Liver (tissue), 9 donors: ENCODE measurements around the gene TWNK. TPM values are rescaled to one million over a fixed set of nuclear protein-coding genes. Genes with fewer than 3 reads are reported as not detected.
A peak's percentile ranks its signal among the peaks of the same experiment; 100 is the strongest.

ENCODE experiments used
- DNase-seq: peaks from one replicate; pipeline ENCODE4 v3.0.0-alpha.2; 2017; ENCODE audit warnings: low spot score
- H3K27ac ChIP-seq, 2 donors: one replicate each; pipeline ENCODE4 v1.7.0; 2013; ENCODE audit warnings: inconsistent platforms in 2 of 2, low read length in 2 of 2, control low read depth in 1 of 2, low read depth in 1 of 2, mild to moderate bottlenecking in 1 of 2
- H3K27me3 ChIP-seq, 4 donors: one replicate each; pipeline versions ENCODE4 v1.6.1 to v1.7.0; 2013; ENCODE audit warnings: low read length in 3 of 4, inconsistent platforms in 1 of 4, mild to moderate bottlenecking in 1 of 4, moderate library complexity in 1 of 4; ENCODE audit not compliant: control insufficient read depth in 4 of 4, insufficient read depth in 4 of 4
- H3K36me3 ChIP-seq, 4 donors: one replicate each; pipeline versions ENCODE4 v1.6.1 to v1.7.0; 2013; ENCODE audit warnings: low read length in 3 of 4, mild to moderate bottlenecking in 3 of 4, low read depth in 1 of 4, moderate library complexity in 1 of 4; ENCODE audit not compliant: control insufficient read depth in 4 of 4, insufficient read depth in 3 of 4
- H3K4me1 ChIP-seq, 4 donors: one replicate each; pipeline versions ENCODE4 v1.6.1 to v1.7.0; 2013; ENCODE audit warnings: low read length in 3 of 4, mild to moderate bottlenecking in 3 of 4, moderate library complexity in 1 of 4; ENCODE audit not compliant: control insufficient read depth in 4 of 4, insufficient read depth in 4 of 4
- H3K4me3 ChIP-seq, 3 donors: one replicate each; pipeline versions ENCODE4 v1.6.1 to v1.7.0; 2013; ENCODE audit warnings: low read length in 3 of 3, control low read depth in 1 of 3, low read depth in 1 of 3, mild to moderate bottlenecking in 1 of 3
- H3K9ac ChIP-seq, 2 donors: one replicate each; pipeline ENCODE4 v1.7.0; 2013; ENCODE audit warnings: low read length in 2 of 2, mild to moderate bottlenecking in 2 of 2, moderate library complexity in 2 of 2, control low read depth in 1 of 2, low read depth in 1 of 2
- H3K9me3 ChIP-seq, 4 donors: one replicate each; pipeline versions ENCODE4 v1.6.1 to v1.7.0; 2013; ENCODE audit warnings: low read length in 3 of 4; ENCODE audit not compliant: control insufficient read depth in 4 of 4
- EGR1 ChIP-seq, 2 donors: IDR thresholded peaks; 2 replicates each; pipeline ENCODE4 v1.6.1; 2016 to 2018; ENCODE audit warnings: antibody characterized with exemption in 2 of 2, low read depth in 2 of 2
- FOXA1 ChIP-seq: IDR thresholded peaks from 2 replicates; pipeline ENCODE4 v1.6.1; 2016; ENCODE audit warnings: antibody characterized with exemption
- GABPA ChIP-seq, 2 donors: IDR thresholded peaks in 1 of 2; conservative IDR thresholded peaks in 1 of 2; 2 replicates each; pipeline ENCODE4 v1.6.1; 2016; ENCODE audit warnings: antibody characterized with exemption in 2 of 2, mild to moderate bottlenecking in 1 of 2, moderate library complexity in 1 of 2
- HNF4A ChIP-seq, 2 donors: conservative IDR thresholded peaks; 2 replicates each; pipeline ENCODE4 v1.6.1; 2016; ENCODE audit warnings: antibody characterized with exemption in 2 of 2, mild to moderate bottlenecking in 2 of 2
- HNF4G ChIP-seq: IDR thresholded peaks from 2 replicates; pipeline ENCODE4 v1.6.1; 2016; ENCODE audit warnings: antibody characterized with exemption
- JUND ChIP-seq, 2 donors: IDR thresholded peaks; 2 replicates each; pipeline ENCODE4 v1.6.1; 2016; ENCODE audit warnings: antibody characterized with exemption in 2 of 2
- SP1 ChIP-seq: IDR thresholded peaks from 2 replicates; pipeline ENCODE4 v1.6.1; 2018; ENCODE audit warnings: antibody characterized with exemption, mild to moderate bottlenecking
- TAF1 ChIP-seq: conservative IDR thresholded peaks from 2 replicates; pipeline ENCODE4 v1.6.1; 2016; ENCODE audit warnings: antibody characterized with exemption, mild to moderate bottlenecking
- YY1 ChIP-seq: IDR thresholded peaks from 2 replicates; pipeline ENCODE4 v1.6.1; 2016; ENCODE audit warnings: antibody characterized with exemption, mild to moderate bottlenecking
- WGBS: extraction: QIAGEN DNeasy Blood & Tissue Kit; methylation state at CpG from one replicate; pipeline ENCODE4 v1.1.7; 2013; 5-methylcytosine and 5-hydroxymethylcytosine counted together
- polyA plus RNA-seq, 2 donors: library from polyadenylated mRNA; stranded (reverse) in 1 of 2; unstranded in 1 of 2; fragments of 200-250 nt in 1 of 2; fragments of >200 nt in 1 of 2; fragmentation: Nextera tagmentation in 1 of 2; extraction: Ambion mirVana in 1 of 2; gene quantifications; one replicate each; pipeline versions ENCODE4 v1.2.1 to v1.2.3, GENCODE V29; 2013 to 2015
- total RNA-seq, 2 donors: library from RNA; depleted of rRNA; stranded (reverse); fragments of >200 nt; gene quantifications; one replicate each; pipeline ENCODE4 v1.2.3, GENCODE V29; 2014
- TF ChIP-seq, protein P1 (sequence below): IDR thresholded peaks from 2 replicates; pipeline ENCODE4 v1.6.1; 2016; ENCODE audit warnings: antibody characterized with exemption
- TF ChIP-seq, protein P2 (sequence below): IDR thresholded peaks from 2 replicates; pipeline ENCODE4 v1.6.1; 2016; ENCODE audit warnings: antibody characterized with exemption
- TF ChIP-seq, protein P3 (sequence below): IDR thresholded peaks from 2 replicates; pipeline ENCODE4 v1.6.1; 2016; ENCODE audit warnings: antibody characterized with exemption, mild to moderate bottlenecking
- TF ChIP-seq, protein P4 (sequence below): fragments of 150-350 bp; IDR thresholded peaks from 2 replicates; pipeline ENCODE4 v1.5.1; 2017; ENCODE audit warnings: improper control_type of control experiment, low read depth, low read length; ENCODE audit not compliant: missing input control
- TF ChIP-seq, protein P5 (sequence below): IDR thresholded peaks from 2 replicates; pipeline ENCODE4 v1.6.1; 2016; ENCODE audit warnings: antibody characterized with exemption
- donor health status: healthy.
- donor health status: healthy.
- donor health status: healthy.
- donor health status: healthy.
- donor health status: healthy.

Gene TWNK
- total and polyA plus RNA-seq, 4 donors: 1.6 to 6.2 (median 4.4) TPM

DNA sequence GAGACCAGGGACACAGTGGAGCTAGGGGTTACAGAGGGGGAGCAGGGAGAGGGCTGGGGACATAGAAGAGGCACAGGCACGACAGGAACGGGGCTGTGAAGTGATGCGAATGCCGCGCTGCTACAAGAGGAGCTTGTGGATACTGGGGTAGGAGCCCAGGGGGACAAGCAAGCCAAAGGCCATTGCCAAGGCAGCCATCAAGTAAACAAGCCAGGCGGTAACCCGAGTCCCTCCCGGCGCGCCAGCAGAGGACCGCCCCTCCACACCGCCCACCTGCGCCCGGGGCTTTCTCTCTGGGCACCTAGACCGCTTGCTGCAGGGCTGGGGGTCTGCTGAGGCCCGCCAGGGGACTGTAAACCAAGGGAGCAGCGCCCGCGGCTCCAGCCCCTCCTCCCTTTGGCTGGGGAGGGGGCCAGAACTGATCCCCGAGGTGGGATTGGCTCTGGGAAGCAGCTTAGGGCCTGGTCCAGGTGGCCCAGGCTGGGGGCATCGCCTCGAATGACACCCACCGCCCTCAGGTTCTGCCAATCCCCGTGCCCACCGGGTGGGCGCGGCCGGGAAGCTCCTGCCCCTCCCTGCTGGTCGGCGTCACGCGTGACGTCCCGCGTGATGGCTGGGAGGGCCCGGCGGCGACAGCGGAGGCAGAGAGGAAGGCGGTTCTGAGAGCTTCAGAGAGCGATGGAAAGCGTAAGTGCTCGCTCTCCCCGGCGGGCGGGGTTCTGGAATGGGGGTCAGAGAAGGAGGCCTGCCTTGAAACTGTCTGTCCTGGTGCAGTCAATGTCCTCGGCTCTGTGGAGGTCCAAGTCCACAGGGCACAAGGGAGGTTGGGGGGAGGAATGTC lies 44.7 kb downstream of the TWNK start:
- TF ChIP-seq YY1: peak; percentile 22
- no peak for TF ChIP-seq JUND (IDR thresholded peaks at IDR 0.05)
- TF ChIP-seq HNF4A (conservative IDR thresholded peaks at IDR 0.05): peak in 1 of 2 donors; percentile 28
- TF ChIP-seq, protein P1, sequence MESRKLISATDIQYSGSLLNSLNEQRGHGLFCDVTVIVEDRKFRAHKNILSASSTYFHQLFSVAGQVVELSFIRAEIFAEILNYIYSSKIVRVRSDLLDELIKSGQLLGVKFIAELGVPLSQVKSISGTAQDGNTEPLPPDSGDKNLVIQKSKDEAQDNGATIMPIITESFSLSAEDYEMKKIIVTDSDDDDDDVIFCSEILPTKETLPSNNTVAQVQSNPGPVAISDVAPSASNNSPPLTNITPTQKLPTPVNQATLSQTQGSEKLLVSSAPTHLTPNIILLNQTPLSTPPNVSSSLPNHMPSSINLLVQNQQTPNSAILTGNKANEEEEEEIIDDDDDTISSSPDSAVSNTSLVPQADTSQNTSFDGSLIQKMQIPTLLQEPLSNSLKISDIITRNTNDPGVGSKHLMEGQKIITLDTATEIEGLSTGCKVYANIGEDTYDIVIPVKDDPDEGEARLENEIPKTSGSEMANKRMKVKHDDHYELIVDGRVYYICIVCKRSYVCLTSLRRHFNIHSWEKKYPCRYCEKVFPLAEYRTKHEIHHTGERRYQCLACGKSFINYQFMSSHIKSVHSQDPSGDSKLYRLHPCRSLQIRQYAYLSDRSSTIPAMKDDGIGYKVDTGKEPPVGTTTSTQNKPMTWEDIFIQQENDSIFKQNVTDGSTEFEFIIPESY: no peak
- no peak for TF ChIP-seq FOXA1
- peak; percentile 7 for TF ChIP-seq SP1
- no peaks in the 10 kb centered on the region for H3K9me3 ChIP-seq
- 5% methylated on average over 47 of the region's 47 CpGs for WGBS

DNA sequence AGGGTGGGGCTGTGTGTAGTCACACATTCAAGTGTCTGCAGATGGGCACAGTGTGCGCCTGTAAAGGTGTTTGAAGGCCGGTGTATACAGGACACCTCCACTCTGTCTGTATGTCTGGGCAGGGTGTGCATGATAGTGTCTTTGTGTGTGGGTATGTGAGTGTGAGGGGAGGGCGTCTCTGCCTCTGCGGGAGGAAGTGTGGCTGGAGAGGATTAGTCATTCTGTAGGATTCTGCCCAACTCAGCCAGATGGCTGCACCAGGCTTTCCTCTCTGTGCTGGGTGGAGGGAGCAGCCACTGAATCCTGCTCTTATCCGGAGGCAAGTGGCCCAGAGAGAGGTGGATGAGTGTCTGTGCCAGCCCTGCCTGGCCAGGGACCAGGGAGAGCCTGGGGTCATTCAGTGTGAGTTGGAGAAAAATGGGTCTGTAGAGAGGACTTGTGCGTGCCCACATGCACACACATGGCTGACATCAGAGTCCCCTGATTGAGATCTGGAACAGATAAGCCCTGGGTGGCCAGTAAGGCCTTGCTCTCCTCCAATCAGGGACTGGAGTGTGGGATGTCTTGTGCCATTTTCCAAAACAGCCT lies 45.4 kb downstream of the TWNK start:
- H3K9ac ChIP-seq: peak overlapping the region; percentile 28 to 55
- no peak for DNase-seq
- H3K4me1 ChIP-seq: peaks cover 4 to 24% (median 18%) of the 10 kb centered on the region in 4 donors
- H3K9me3 ChIP-seq: no peaks in the 10 kb centered on the region
- H3K4me3 ChIP-seq: peak overlapping the region; percentile 60 to 83 (median 67)
- peak overlapping the region; percentile 73 to 87 for H3K27ac ChIP-seq
- WGBS: 42% methylated on average over 6 of the region's 6 CpGs
- no peaks in the 10 kb centered on the region for H3K27me3 ChIP-seq
- TF ChIP-seq HNF4G (no peak), FOXA1 (no peak), JUND (IDR thresholded peaks at IDR 0.05) (peak; percentile 32 to 64)
- TF ChIP-seq, protein P2, sequence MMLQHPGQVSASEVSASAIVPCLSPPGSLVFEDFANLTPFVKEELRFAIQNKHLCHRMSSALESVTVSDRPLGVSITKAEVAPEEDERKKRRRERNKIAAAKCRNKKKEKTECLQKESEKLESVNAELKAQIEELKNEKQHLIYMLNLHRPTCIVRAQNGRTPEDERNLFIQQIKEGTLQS: no peak
- TF ChIP-seq, protein P3, sequence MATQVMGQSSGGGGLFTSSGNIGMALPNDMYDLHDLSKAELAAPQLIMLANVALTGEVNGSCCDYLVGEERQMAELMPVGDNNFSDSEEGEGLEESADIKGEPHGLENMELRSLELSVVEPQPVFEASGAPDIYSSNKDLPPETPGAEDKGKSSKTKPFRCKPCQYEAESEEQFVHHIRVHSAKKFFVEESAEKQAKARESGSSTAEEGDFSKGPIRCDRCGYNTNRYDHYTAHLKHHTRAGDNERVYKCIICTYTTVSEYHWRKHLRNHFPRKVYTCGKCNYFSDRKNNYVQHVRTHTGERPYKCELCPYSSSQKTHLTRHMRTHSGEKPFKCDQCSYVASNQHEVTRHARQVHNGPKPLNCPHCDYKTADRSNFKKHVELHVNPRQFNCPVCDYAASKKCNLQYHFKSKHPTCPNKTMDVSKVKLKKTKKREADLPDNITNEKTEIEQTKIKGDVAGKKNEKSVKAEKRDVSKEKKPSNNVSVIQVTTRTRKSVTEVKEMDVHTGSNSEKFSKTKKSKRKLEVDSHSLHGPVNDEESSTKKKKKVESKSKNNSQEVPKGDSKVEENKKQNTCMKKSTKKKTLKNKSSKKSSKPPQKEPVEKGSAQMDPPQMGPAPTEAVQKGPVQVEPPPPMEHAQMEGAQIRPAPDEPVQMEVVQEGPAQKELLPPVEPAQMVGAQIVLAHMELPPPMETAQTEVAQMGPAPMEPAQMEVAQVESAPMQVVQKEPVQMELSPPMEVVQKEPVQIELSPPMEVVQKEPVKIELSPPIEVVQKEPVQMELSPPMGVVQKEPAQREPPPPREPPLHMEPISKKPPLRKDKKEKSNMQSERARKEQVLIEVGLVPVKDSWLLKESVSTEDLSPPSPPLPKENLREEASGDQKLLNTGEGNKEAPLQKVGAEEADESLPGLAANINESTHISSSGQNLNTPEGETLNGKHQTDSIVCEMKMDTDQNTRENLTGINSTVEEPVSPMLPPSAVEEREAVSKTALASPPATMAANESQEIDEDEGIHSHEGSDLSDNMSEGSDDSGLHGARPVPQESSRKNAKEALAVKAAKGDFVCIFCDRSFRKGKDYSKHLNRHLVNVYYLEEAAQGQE: no peak
- peaks cover 0 to 16% (median 5%) of the 10 kb centered on the region in 4 donors for H3K36me3 ChIP-seq

More for the DNA sequence above, 44.7 kb downstream of the TWNK start:
- H3K4me1 ChIP-seq: peaks cover 4 to 24% (median 18%) of the 10 kb centered on the region in 4 donors
- H3K36me3 ChIP-seq: peaks cover 0 to 8% (median 3%) of the 10 kb centered on the region in 4 donors
- peak overlapping the region; percentile 73 to 87 for H3K27ac ChIP-seq
- peak; percentile 62 for DNase-seq
- no peaks in the 10 kb centered on the region for H3K27me3 ChIP-seq
- peak overlapping the region; percentile 60 to 83 (median 67) for H3K4me3 ChIP-seq
- H3K9ac ChIP-seq: peak overlapping the region; percentile 55 to 60

DNA sequence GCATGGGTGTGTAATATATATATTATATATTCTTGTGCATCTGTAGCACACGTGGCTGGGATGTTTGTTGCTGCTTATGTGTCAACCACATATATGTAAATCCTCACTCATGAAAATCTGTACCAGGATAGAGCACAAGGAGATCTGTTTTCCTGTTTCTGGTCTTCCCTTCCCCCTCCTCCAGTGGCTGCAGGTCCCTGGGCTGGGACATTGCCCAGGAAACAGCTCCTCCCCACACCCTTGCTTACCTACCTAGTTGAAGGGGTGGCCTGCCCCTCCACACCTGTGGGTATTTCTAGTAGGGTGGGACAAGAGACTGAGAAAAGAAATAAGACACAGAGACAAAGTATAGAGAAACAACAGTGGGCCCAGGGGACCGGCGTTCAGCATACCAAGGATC lies 45.9 kb downstream of the TWNK start:
- DNase-seq: no peak
- H3K36me3 ChIP-seq: peaks cover 0 to 19% (median 5%) of the 10 kb centered on the region in 4 donors
- H3K4me1 ChIP-seq: peaks cover 4 to 24% (median 18%) of the 10 kb centered on the region in 4 donors
- 86% methylated on average over 3 of the region's 3 CpGs for WGBS
- H3K27me3 ChIP-seq: no peaks in the 10 kb centered on the region
- no peaks in the 10 kb centered on the region for H3K9me3 ChIP-seq
- H3K4me3 ChIP-seq: no peak overlapping the region
- H3K9ac ChIP-seq: no peak overlapping the region
- H3K27ac ChIP-seq: no peak overlapping the region
- TF ChIP-seq, protein P4, sequence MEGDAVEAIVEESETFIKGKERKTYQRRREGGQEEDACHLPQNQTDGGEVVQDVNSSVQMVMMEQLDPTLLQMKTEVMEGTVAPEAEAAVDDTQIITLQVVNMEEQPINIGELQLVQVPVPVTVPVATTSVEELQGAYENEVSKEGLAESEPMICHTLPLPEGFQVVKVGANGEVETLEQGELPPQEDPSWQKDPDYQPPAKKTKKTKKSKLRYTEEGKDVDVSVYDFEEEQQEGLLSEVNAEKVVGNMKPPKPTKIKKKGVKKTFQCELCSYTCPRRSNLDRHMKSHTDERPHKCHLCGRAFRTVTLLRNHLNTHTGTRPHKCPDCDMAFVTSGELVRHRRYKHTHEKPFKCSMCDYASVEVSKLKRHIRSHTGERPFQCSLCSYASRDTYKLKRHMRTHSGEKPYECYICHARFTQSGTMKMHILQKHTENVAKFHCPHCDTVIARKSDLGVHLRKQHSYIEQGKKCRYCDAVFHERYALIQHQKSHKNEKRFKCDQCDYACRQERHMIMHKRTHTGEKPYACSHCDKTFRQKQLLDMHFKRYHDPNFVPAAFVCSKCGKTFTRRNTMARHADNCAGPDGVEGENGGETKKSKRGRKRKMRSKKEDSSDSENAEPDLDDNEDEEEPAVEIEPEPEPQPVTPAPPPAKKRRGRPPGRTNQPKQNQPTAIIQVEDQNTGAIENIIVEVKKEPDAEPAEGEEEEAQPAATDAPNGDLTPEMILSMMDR: no peak
- TF ChIP-seq EGR1 (IDR thresholded peaks at IDR 0.05; ENCODE audit: low read depth in 2 of 2) (no peak), HNF4A (conservative IDR thresholded peaks at IDR 0.05) (no peak), GABPA (IDR thresholded peaks at IDR 0.05 in 1 of 2, conservative IDR thresholded peaks at IDR 0.05 in 1 of 2) (no peak), JUND (IDR thresholded peaks at IDR 0.05) (no peak), TAF1 (no peak)
- TF ChIP-seq, protein P5, sequence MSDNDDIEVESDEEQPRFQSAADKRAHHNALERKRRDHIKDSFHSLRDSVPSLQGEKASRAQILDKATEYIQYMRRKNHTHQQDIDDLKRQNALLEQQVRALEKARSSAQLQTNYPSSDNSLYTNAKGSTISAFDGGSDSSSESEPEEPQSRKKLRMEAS: no peak
